K562 (cell line): Measurements from ENCODE around the gene BMAL1. TPM values are rescaled to one million over a fixed set of nuclear protein-coding genes. Genes with fewer than 3 reads are reported as not detected.

Experiments
- ATAC-seq: fragments of 200-7000 bp; cut with Tn5 transposase; 3 replicates; pipeline ENCODE4 v1.9.1; 2020; ENCODE audit warnings: moderate library complexity
- BruUV-seq: library from RNA; stranded (reverse); fragments of 400-500 nt; replicated peaks from 2 replicates; lab custom pipeline; 2021; lab: Mats Ljungman, UMichigan
- CTCF ChIA-PET: fragments of 300-600 bp; formaldehyde crosslinking; extraction: SDS; loops from one replicate; lab custom pipeline; 2021; ENCODE audit warnings: low intra/inter-chr PET ratio; lab: Yijun Ruan, JAX
- POLR2A ChIA-PET: fragments of 300-600, 350-650 bp; sonication (Branson Sonifier 250); formaldehyde crosslinking; extraction: SDS; loops from one replicate; lab custom pipeline; 2021; ENCODE audit warnings: antibody characterized with exemption, inconsistent platforms; lab: Yijun Ruan, JAX
- DNase-seq, 4 experiments: peaks; one replicate each; pipeline versions ENCODE4 v3.0.0 to v3.0.0-alpha.2; 2011 to 2018; ENCODE audit warnings: low spot score in 3 of 4, mixed read lengths in 3 of 4; ENCODE audit errors: extremely low read depth in 1 of 4
- FAIRE-seq: peaks from 2 replicates; lab custom pipeline; 2011; peaks lifted over from hg19 to GRCh38; lab: Jason Lieb, UNC
- H2AFZ ChIP-seq: 2 replicates; pipeline ENCODE4 v1.6.0; 2011; ENCODE audit warnings: low read depth, low read length, control low read depth, inconsistent platforms
- H3K27ac ChIP-seq: fragments of 200-600 bp; 3 replicates; pipeline ENCODE4 v1.8.0; 2011; ENCODE audit warnings: low read depth, mild to moderate bottlenecking, control low read depth, inconsistent platforms, low read length, moderate library complexity, mixed read lengths; ENCODE audit errors: extremely low read depth
- H3K27me3 ChIP-seq, 2 experiments: fragments of 300-600 bp in 1 of 2; 2 replicates in 1 of 2; 3 replicates in 1 of 2; pipeline versions ENCODE4 v1.6.0 to v1.8.0; 2011; ENCODE audit warnings: inconsistent platforms in 2 of 2, low read length in 2 of 2, mild to moderate bottlenecking in 1 of 2, mixed read lengths in 1 of 2, moderate library complexity in 1 of 2; ENCODE audit not compliant: control insufficient read depth in 2 of 2, insufficient read depth in 2 of 2
- H3K36me3 ChIP-seq: fragments of 300-600 bp; 3 replicates; pipeline ENCODE4 v1.8.0; 2011; ENCODE audit warnings: mild to moderate bottlenecking, low read length, inconsistent platforms; ENCODE audit not compliant: control insufficient read depth, insufficient read depth
- H3K4me1 ChIP-seq, 2 experiments: fragments of 200-600 bp in 1 of 2; replicated peaks in 1 of 2; 2 replicates in 1 of 2; 3 replicates in 1 of 2; pipeline versions ENCODE4 v1.5.1 to v1.8.0; 2011; ENCODE audit warnings: inconsistent platforms in 2 of 2, low read length in 2 of 2, mild to moderate bottlenecking in 1 of 2, mixed read lengths in 1 of 2, moderate library complexity in 1 of 2; ENCODE audit not compliant: control insufficient read depth in 2 of 2, insufficient read depth in 2 of 2
- H3K4me2 ChIP-seq: 2 replicates; pipeline ENCODE4 v1.6.1; 2011; ENCODE audit warnings: low read length, control low read depth, inconsistent platforms, mixed read lengths; ENCODE audit not compliant: insufficient read depth
- H3K4me3 ChIP-seq: fragments of 200-600 bp; sonication (generic), shearing (Covaris generic); 2 replicates; pipeline ENCODE4 v1.5.1; 2016; ENCODE audit warnings: control low read depth, inconsistent platforms
- H3K79me2 ChIP-seq: fragments of 200-600 bp; 3 replicates; pipeline ENCODE4 v1.8.0; 2011; ENCODE audit warnings: low read length, inconsistent platforms; ENCODE audit not compliant: control insufficient read depth, insufficient read depth
- H3K9ac ChIP-seq, 2 experiments: 2 replicates each; pipeline versions ENCODE4 v1.6.0 to v1.6.1; 2011; ENCODE audit warnings: low read depth in 2 of 2, low read length in 2 of 2, control low read depth in 1 of 2, inconsistent platforms in 1 of 2, mild to moderate bottlenecking in 1 of 2, mixed read lengths in 1 of 2; ENCODE audit not compliant: insufficient read depth in 1 of 2
- H3K9me1 ChIP-seq: one replicate; pipeline ENCODE4 v1.6.0; 2011; ENCODE audit warnings: inconsistent platforms, mild to moderate bottlenecking, low read length, moderate library complexity; ENCODE audit not compliant: control insufficient read depth, insufficient read depth
- H3K9me3 ChIP-seq: replicated peaks from 2 replicates; pipeline ENCODE4 v1.5.1; 2011; ENCODE audit warnings: low read depth, low read length, inconsistent platforms; ENCODE audit not compliant: control insufficient read depth, insufficient read depth
- H4K20me1 ChIP-seq: replicated peaks from 2 replicates; pipeline ENCODE4 v1.6.1; 2011; ENCODE audit warnings: low read length, inconsistent platforms, mixed read lengths; ENCODE audit not compliant: control insufficient read depth, insufficient read depth
- ARNT ChIP-seq, 2 experiments: fragments of 450-650 bp; IDR thresholded peaks; 2 replicates each; pipeline ENCODE4 v1.6.1; 2016; ENCODE audit warnings: mild to moderate bottlenecking in 1 of 2
- DDX20 ChIP-seq: fragments of 450-650 bp; IDR thresholded peaks from 2 replicates; pipeline ENCODE4 v1.6.1; 2016; ENCODE audit warnings: missing genetic modification characterization, low read depth, mild to moderate bottlenecking, missing compliant biosample characterization, moderate library complexity
- EHMT2 ChIP-seq: fragments of 450-650 bp; IDR thresholded peaks from 2 replicates; pipeline ENCODE4 v1.6.1; 2018; ENCODE audit warnings: antibody characterized with exemption
- ILK ChIP-seq: fragments of 450-650 bp; IDR thresholded peaks from 2 replicates; pipeline ENCODE4 v1.6.1; 2016; ENCODE audit warnings: missing genetic modification characterization, low read depth, mild to moderate bottlenecking, missing compliant biosample characterization, moderate library complexity, borderline replicate concordance
- KDM4B ChIP-seq, 2 experiments: fragments of 450-650 bp in 1 of 2; sonication (generic) in 1 of 2; IDR thresholded peaks; 2 replicates each; pipeline ENCODE4 v1.6.1; 2016 to 2017; ENCODE audit warnings: borderline replicate concordance in 2 of 2, antibody characterized with exemption in 1 of 2, low read depth in 1 of 2, mild to moderate bottlenecking in 1 of 2
- KLF16 ChIP-seq: IDR thresholded peaks from 2 replicates; pipeline ENCODE4 v1.6.1; 2016; ENCODE audit warnings: antibody characterized with exemption
- MYC ChIP-seq, 2 experiments: fragments of 250-450 bp in 1 of 2; sonication (Bioruptor Pico) in 1 of 2; IDR thresholded peaks; 2 replicates each; pipeline versions ENCODE4 v1.5.1 to v1.6.1; 2012 to 2021; ENCODE audit warnings: low read depth in 2 of 2, borderline replicate concordance in 1 of 2, improper control_type of control experiment in 1 of 2, low read length in 1 of 2, mild to moderate bottlenecking in 1 of 2, moderate library complexity in 1 of 2
- NR3C1 ChIP-seq: sonication (generic); formaldehyde crosslinking; IDR thresholded peaks from 2 replicates; pipeline ENCODE4 v1.8.1; 2022; ENCODE audit warnings: missing genetic modification reagents
- PTRF ChIP-seq: fragments of 450-650 bp; IDR thresholded peaks from 2 replicates; pipeline ENCODE4 v1.6.1; 2016; ENCODE audit warnings: mild to moderate bottlenecking, missing genetic modification characterization, missing compliant biosample characterization
- RFX5 ChIP-seq: IDR thresholded peaks from 2 replicates; pipeline ENCODE4 v1.6.1; 2011; ENCODE audit warnings: low read depth, mild to moderate bottlenecking, improper control_type of control experiment, low read length
- RUNX1 ChIP-seq: sonication (generic); IDR thresholded peaks from 2 replicates; pipeline ENCODE4 v1.6.1; 2016; ENCODE audit warnings: antibody characterized with exemption, low read depth
- TBP ChIP-seq: optimal IDR thresholded peaks from 2 replicates; pipeline ENCODE3; 2011; ENCODE audit warnings: low read depth, low read length, improper control_type of control experiment
- TEAD1 ChIP-seq, 2 experiments: fragments of 450-650 bp in 1 of 2; sonication (generic) in 1 of 2; formaldehyde crosslinking; IDR thresholded peaks; 2 replicates each; pipeline versions ENCODE4 v1.4.0 to v1.8.0; 2020 to 2022; ENCODE audit warnings: mild to moderate bottlenecking in 2 of 2, missing genetic modification reagents in 1 of 2
- ZFP1 ChIP-seq: fragments of 450-650 bp; formaldehyde crosslinking; IDR thresholded peaks from 2 replicates; pipeline ENCODE4 v1.4.0; 2020; ENCODE audit warnings: mild to moderate bottlenecking, mixed read lengths
- ZNF143 ChIP-seq: sonication (generic); formaldehyde crosslinking; IDR thresholded peaks from 2 replicates; pipeline ENCODE4 v1.9.0; 2022; ENCODE audit warnings: mild to moderate bottlenecking, missing genetic modification reagents
- ZNF408 ChIP-seq: fragments of 250-450 bp; sonication (Bioruptor Pico); IDR thresholded peaks from 2 replicates; pipeline ENCODE4 v1.4.0; 2020; ENCODE audit warnings: low read depth, mild to moderate bottlenecking, moderate library complexity
- ZNF444 ChIP-seq: fragments of 250-450 bp; sonication (Bioruptor Pico); IDR thresholded peaks from 2 replicates; pipeline ENCODE4 v1.4.0; 2020; ENCODE audit warnings: mild to moderate bottlenecking, moderate library complexity
- ZNF445 ChIP-seq: fragments of 250-450 bp; sonication (Bioruptor Pico); IDR thresholded peaks from 2 replicates; pipeline ENCODE4 v1.4.0; 2020; ENCODE audit warnings: low read depth, mild to moderate bottlenecking, moderate library complexity
- WGBS: fragments of 100-300 bp; shearing (Covaris generic); methylation state at CpG from one replicate; pipeline ENCODE4 v1.1.6; 2016; ENCODE audit warnings: low coverage, mixed read lengths; ENCODE audit not compliant: insufficient coverage; ENCODE audit errors: missing lambda C conversion rate; 5-methylcytosine and 5-hydroxymethylcytosine counted together
- in situ Hi-C: fragments of 300-500 bp; cut with MboI; formaldehyde crosslinking; loops from 4 replicates; pipeline ENCODE4 v1.15.0; 2018; ENCODE audit warnings: inconsistent platforms, mixed read lengths
- intact Hi-C: fragments of 100-400 bp; cut with micrococcal nuclease; formaldehyde crosslinking; loops from 2 replicates; pipeline ENCODE4 v1.14.2; 2022
- polyA plus RNA-seq, 8 experiments: library from polyadenylated mRNA; depleted of rRNA in 4 of 8; stranded (reverse) in 5 of 8; unstranded in 3 of 8; fragments of >200 nt; fragmentation: Nextera tagmentation in 2 of 8; fragmentation: Illumina TruSeq in 1 of 8; extraction: Ambion mirVana in 2 of 8; extraction: Trizol in 1 of 8; gene quantifications; 2 replicates each; pipeline versions ENCODE4 v1.2.1 to v1.2.3, GENCODE V29; 2011 to 2014; ENCODE audit warnings: inconsistent platforms in 1 of 8, missing spikeins in 1 of 8
- total RNA-seq, 7 experiments: library from RNA; depleted of rRNA in 6 of 7; stranded (reverse); fragments of >200 nt in 6 of 7; fragmentation: Illumina TruSeq in 2 of 7; extraction: Trizol in 2 of 7; gene quantifications; 2 replicates each; pipeline versions ENCODE4 v1.2.1 to v1.2.3, GENCODE V29; 2011 to 2021; ENCODE audit warnings: low replicate concordance in 1 of 7
- TF ChIP-seq, protein P1 (sequence below): fragments of 250-450 bp; sonication (Bioruptor Pico); IDR thresholded peaks from 2 replicates; pipeline ENCODE4 v1.8.0; 2021; ENCODE audit warnings: moderate library complexity, mild to moderate bottlenecking, inconsistent platforms
- TF ChIP-seq, protein P2 (sequence below): fragments of 450-650 bp; IDR thresholded peaks from 2 replicates; pipeline ENCODE4 v1.6.1; 2016; ENCODE audit warnings: missing biosample characterization, missing genetic modification characterization

BMAL1 gene
- total and polyA plus RNA-seq, 9 of the 15 experiments (the other 6 are each of a cell fraction or from before 2014, with no cell fraction given), result 0.14 to 2.4 (median 0.64) TPM

DNA sequence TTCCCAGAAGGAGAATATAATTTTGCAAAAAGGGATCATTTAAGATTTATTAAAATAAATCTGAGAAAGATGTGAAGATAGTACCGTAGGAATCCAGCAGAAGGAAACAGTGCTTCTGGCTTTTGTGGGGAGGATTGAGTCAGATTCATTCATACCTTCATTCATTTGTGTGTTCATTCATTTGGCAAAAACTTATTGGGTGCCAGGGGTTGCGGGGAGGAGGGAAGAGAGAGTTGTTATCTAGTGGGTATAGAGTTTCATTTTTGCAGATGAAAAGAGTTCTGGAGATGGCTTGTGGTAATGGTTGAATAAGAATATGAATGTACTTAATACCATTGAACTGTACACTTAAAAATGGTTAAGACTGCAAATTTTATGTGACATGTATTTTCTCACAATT is 31.1 kb downstream of the BMAL1 start:
- no peaks in the 10 kb centered on the region; the same call in 1 of the 2 replicates for H4K20me1 ChIP-seq
- in situ Hi-C loops, result no loop called here
- no peak overlapping the region for H3K4me2 ChIP-seq
- H3K4me1 ChIP-seq, result no peaks in the 10 kb centered on the region; a peak in 1 of 5 replicates
- H3K9ac ChIP-seq, result no peak overlapping the region
- H3K9me3 ChIP-seq, result no peaks in the 10 kb centered on the region
- WGBS, result 0% methylated on average over 2 of the region's 2 CpGs
- no peaks in the 10 kb centered on the region for H3K9me1 ChIP-seq
- H3K4me3 ChIP-seq, result no peak overlapping the region
- no peak overlapping the region for H3K27ac ChIP-seq
- no peak for ATAC-seq
- CTCF ChIA-PET, result no interaction called here
- H3K27me3 ChIP-seq, result peaks cover 8 to 56% of the 10 kb centered on the region in 2 experiments; a peak in 4 of 5 replicates
- TF ChIP-seq RFX5 (no peak), ILK (tag) (no peak), RUNX1 (no peak), ZNF143 (CRISPR knock-in tag) (no peak), DDX20 (tag) (no peak), EHMT2 (no peak), MYC (IDR thresholded peaks at IDR 0.05; ENCODE audit: low read depth, low read length) (no peak), MYC (CRISPR knock-in tag; IDR thresholded peaks at IDR 0.05; ENCODE audit: borderline replicate concordance, low read depth) (no peak), PTRF (tag) (no peak), ZNF408 (CRISPR knock-in tag) (no peak), TBP (no peak), ARNT (IDR thresholded peaks at IDR 0.05) (no peak), ZNF445 (no peak), KLF16 (no peak), ZFP1 (CRISPR knock-in tag) (no peak), ZNF444 (CRISPR knock-in tag) (no peak), NR3C1 (CRISPR knock-in tag) (no peak), KDM4B (IDR thresholded peaks at IDR 0.05; ENCODE audit: borderline replicate concordance in 2 of 2, low read depth in 1 of 2) (no peak), TEAD1 (CRISPR knock-in tag; IDR thresholded peaks at IDR 0.05) (no peak)
- TF ChIP-seq, protein P1, sequence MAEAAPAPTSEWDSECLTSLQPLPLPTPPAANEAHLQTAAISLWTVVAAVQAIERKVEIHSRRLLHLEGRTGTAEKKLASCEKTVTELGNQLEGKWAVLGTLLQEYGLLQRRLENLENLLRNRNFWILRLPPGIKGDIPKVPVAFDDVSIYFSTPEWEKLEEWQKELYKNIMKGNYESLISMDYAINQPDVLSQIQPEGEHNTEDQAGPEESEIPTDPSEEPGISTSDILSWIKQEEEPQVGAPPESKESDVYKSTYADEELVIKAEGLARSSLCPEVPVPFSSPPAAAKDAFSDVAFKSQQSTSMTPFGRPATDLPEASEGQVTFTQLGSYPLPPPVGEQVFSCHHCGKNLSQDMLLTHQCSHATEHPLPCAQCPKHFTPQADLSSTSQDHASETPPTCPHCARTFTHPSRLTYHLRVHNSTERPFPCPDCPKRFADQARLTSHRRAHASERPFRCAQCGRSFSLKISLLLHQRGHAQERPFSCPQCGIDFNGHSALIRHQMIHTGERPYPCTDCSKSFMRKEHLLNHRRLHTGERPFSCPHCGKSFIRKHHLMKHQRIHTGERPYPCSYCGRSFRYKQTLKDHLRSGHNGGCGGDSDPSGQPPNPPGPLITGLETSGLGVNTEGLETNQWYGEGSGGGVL (CRISPR knock-in tag), result no peak
- TF ChIP-seq, protein P2, sequence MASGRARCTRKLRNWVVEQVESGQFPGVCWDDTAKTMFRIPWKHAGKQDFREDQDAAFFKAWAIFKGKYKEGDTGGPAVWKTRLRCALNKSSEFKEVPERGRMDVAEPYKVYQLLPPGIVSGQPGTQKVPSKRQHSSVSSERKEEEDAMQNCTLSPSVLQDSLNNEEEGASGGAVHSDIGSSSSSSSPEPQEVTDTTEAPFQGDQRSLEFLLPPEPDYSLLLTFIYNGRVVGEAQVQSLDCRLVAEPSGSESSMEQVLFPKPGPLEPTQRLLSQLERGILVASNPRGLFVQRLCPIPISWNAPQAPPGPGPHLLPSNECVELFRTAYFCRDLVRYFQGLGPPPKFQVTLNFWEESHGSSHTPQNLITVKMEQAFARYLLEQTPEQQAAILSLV (tag), result no peak
- no peak overlapping the region for H2AFZ ChIP-seq
- no peak for DNase-seq
- FAIRE-seq, result no peak
- intact Hi-C loops, result no loop called here
- no peaks in the 10 kb centered on the region for H3K79me2 ChIP-seq
- H3K36me3 ChIP-seq, result no peaks in the 10 kb centered on the region
- BruUV-seq, result no TSS peak
- POLR2A ChIA-PET, result no interaction called here
